ENCODE data around the gene PTGIS. TPM values are rescaled to one million over a fixed set of nuclear protein-coding genes. Genes with fewer than 3 reads are reported as not detected.
"Not testable (repeated sequence)": the region's sequence is repeated elsewhere in the genome, so short reads cannot be mapped to it uniquely, and the experiment has no call there.

PTGIS gene
- total and polyA plus RNA-seq, 8 donors: 4.9 to 84.8 (median 14.9) TPM

- WGBS, 5 donors: 77 to 84% (median 80%) methylated on average over 13 of the region's 13 CpGs
- intact Hi-C loops (cut with DNase I; ENCODE audit: low total_unique reads): loop anchor here (5.0 kb wide), 1 partner anchor 228 kb away; no protein-coding TSS in a partner anchor
- H3K27me3 ChIP-seq: no peaks in the 10 kb centered on the region
Observed at GRCh38 chr20:49614338-49615050, 46.6 kb upstream of the PTGIS start.

GRCh38 chr20:49612127-49612738 lies 44.3 kb upstream of the PTGIS start:
- intact Hi-C loops (cut with DNase I; ENCODE audit: low total_unique reads): loop anchor here (5.0 kb wide), 1 partner anchor 230 kb away; no protein-coding TSS in a partner anchor
- peak overlapping the region in 3 of 5 donors; percentile 6 to 65 (median 34) for H3K27ac ChIP-seq
- H3K4me3 ChIP-seq: no peak overlapping the region
- no peaks in the 10 kb centered on the region for H3K9me3 ChIP-seq
- DNase-seq: peak; percentile 61 to 67
- peaks cover 0 to 57% (median 26%) of the 10 kb centered on the region in 4 donors for H3K4me1 ChIP-seq
- TF ChIP-seq POLR2AphosphoS5 (IDR thresholded peaks at IDR 0.05): peak in 1 of 3 donors; percentile 17
- no peak for TF ChIP-seq CTCF (IDR thresholded peaks at IDR 0.05)
- peaks cover 0 to 8% (median 0%) of the 10 kb centered on the region in 3 donors for H3K27me3 ChIP-seq
- WGBS, 5 donors: 54 to 80% (median 55%) methylated on average over 6 of the region's 6 CpGs
- no peaks in the 10 kb centered on the region for H3K36me3 ChIP-seq

More at GRCh38 chr20:49614338-49615050, 46.6 kb upstream of the PTGIS start:
- Histone ChIP-seq H3K27ac (no peak overlapping the region), H3K4me3 (no peak overlapping the region), H3K4me1 (peaks cover 0 to 47% (median 22%) of the 10 kb centered on the region in 4 donors), H3K9me3 (no peaks in the 10 kb centered on the region), H3K36me3 (no peaks in the 10 kb centered on the region)
- no peak for DNase-seq
- TF ChIP-seq EP300 (IDR thresholded peaks at IDR 0.05): no peak
- no peak for TF ChIP-seq CTCF (IDR thresholded peaks at IDR 0.05)
- no peak for TF ChIP-seq POLR2AphosphoS5 (IDR thresholded peaks at IDR 0.05)
- TF ChIP-seq POLR2A (IDR thresholded peaks at IDR 0.05): no peak

GRCh38 chr20:49611539-49612126 lies 43.7 kb upstream of the PTGIS start:
- H3K9me3 ChIP-seq, H3K36me3 ChIP-seq, H3K27me3 ChIP-seq, DNase-seq: not testable (repeated sequence)
- intact Hi-C loops (cut with DNase I; ENCODE audit: low total_unique reads): loop anchor here (2.0 to 5.0 kb wide), 2 partner anchors 231 to 277 kb away; no protein-coding TSS in a partner anchor
- WGBS, 5 donors: 66 to 74% (median 69%) methylated on average over 6 of the region's 6 CpGs
- peak overlapping the region in 4 of 5 donors; percentile 6 to 65 (median 26) for H3K27ac ChIP-seq
- peaks cover 0 to 55% (median 26%) of the 10 kb centered on the region in 4 donors for H3K4me1 ChIP-seq
- H3K4me3 ChIP-seq: peak overlapping the region in 3 of 4 donors; percentile 17 to 25 (median 18)

GRCh38 chr20:49610691-49611538 lies 43.0 kb upstream of the PTGIS start:
- Histone ChIP-seq H3K9me3 (no peaks in the 10 kb centered on the region), H3K4me3 (peak overlapping the region; percentile 12 to 25 (median 18)), H3K27me3 (peaks cover 0 to 8% (median 0%) of the 10 kb centered on the region in 3 donors), H3K27ac (peak overlapping the region in 3 of 5 donors; percentile 18 to 65 (median 34)), H3K36me3 (no peaks in the 10 kb centered on the region), H3K4me1 (peaks cover 0 to 48% (median 25%) of the 10 kb centered on the region in 4 donors)
- 15 to 28% (median 16%) methylated on average over 26 to 48 of the region's 48 CpGs for WGBS, 5 donors
- TF ChIP-seq POLR2AphosphoS5 (IDR thresholded peaks at IDR 0.05) (peak in 1 of 3 donors; percentile 72), EP300 (IDR thresholded peaks at IDR 0.05) (no peak), CTCF (IDR thresholded peaks at IDR 0.05) (peak in 6 of 7 experiments; percentile 96 to 100 (median 100))
- DNase-seq: peak; percentile 86 to 92
- intact Hi-C loops (cut with DNase I; ENCODE audit: low total_unique reads): loop anchor here (2.0 to 5.0 kb wide), 2 partner anchors 231 to 278 kb away; no protein-coding TSS in a partner anchor
